Measurements from ENCODE around the gene MRPL39. TPM values are rescaled to one million over a fixed set of nuclear protein-coding genes. Genes with fewer than 3 reads are reported as not detected.

MRPL39 gene
- total and polyA plus RNA-seq, 2 of the 4 experiments (the other 2 are of a cell fraction) = 15.2 to 20.6 TPM

- Histone ChIP-seq H2AK9ac (replicated peaks; ENCODE audit: low read depth, low read length, poor library complexity) (no peak overlapping the region), H3K27me3 (ENCODE audit: control insufficient read depth, insufficient read depth, low read length) (no peaks in the 10 kb centered on the region), H2AK5ac (ENCODE audit: low read depth, low read length) (no peak overlapping the region), H4K8ac (ENCODE audit: low read depth in 2 of 2, low read length in 2 of 2) (no peak overlapping the region), H4K20me1 (ENCODE audit: insufficient read depth, low read length) (0 out of 2 replicates have a peak, but pooled peaks cover 3% of the 10 kb centered on the region), H3K27ac (ENCODE audit: insufficient read depth, low read length) (no peak overlapping the region), H3K9me3 (ENCODE audit: control insufficient read depth, insufficient read depth, low read length) (no peaks in the 10 kb centered on the region), H2AFZ (replicated peaks; ENCODE audit: low read length, poor library complexity) (no peak overlapping the region), H3K9me1 (ENCODE audit: insufficient read depth, low read length) (peaks cover 9% of the 10 kb centered on the region), H2BK5ac (ENCODE audit: low read depth, low read length, poor library complexity, severe bottlenecking) (no peak overlapping the region), H2BK20ac (ENCODE audit: low read depth, low read length) (no peak overlapping the region), H3K23ac (ENCODE audit: low read depth, low read length) (no peak overlapping the region), H2BK120ac (ENCODE audit: low read depth, low read length) (no peak overlapping the region), H3K56ac (ENCODE audit: extremely low read depth, insufficient read depth, low read length) (no peak overlapping the region), H3K4me3 (ENCODE audit: insufficient read depth, low read depth, low read length) (no peak overlapping the region), H3K4me1 (ENCODE audit: control insufficient read depth, insufficient read depth, low read length) (peaks cover 8% of the 10 kb centered on the region), H3K4me2 (ENCODE audit: low read depth, low read length) (no peak overlapping the region), H3K14ac (replicated peaks; ENCODE audit: low read depth, low read length) (no peak overlapping the region), H2BK15ac (ENCODE audit: low read depth, low read length) (no peak overlapping the region), H3K18ac (ENCODE audit: low read depth, low read length) (no peak overlapping the region), H4K5ac (ENCODE audit: low read depth, low read length) (no peak overlapping the region), H3K9ac (ENCODE audit: low read depth, low read length) (no peak overlapping the region), H3K79me1 (ENCODE audit: low read depth in 1 of 2, low read length in 2 of 2) (peaks cover 8 to 24% of the 10 kb centered on the region in 2 experiments), H3K4ac (ENCODE audit: low read depth, low read length) (no peak overlapping the region), H3K36me3 (ENCODE audit: control insufficient read depth, insufficient read depth, low read length) (no peaks in the 10 kb centered on the region), H4K91ac (ENCODE audit: insufficient read depth, low read depth, low read length) (0 out of 2 replicates have a peak overlapping the region, but pooled peaks have one; percentile 2)
- ATAC-seq (ENCODE audit: low read depth) (no peak), DNase-seq (no peak)
- CTCF ChIA-PET = interaction anchor here (0.5 to 0.7 kb wide), 2 partner anchors 11 to 1451 kb away, joined by 3 to 5 read pairs; no protein-coding TSS in a partner anchor
- in situ Hi-C loops (cut with MboI; ENCODE audit: low sequenced_read_pairs) (loop anchor here (10.0 kb wide), 1 partner anchor 135 kb away; no protein-coding TSS in a partner anchor), intact Hi-C loops (cut with micrococcal nuclease) (no loop called here), dilution Hi-C loops (cut with HindIII; ENCODE audit: low sequenced_read_pairs, unreplicated experiment) (no loop called here)
- TF ChIP-seq MAZ (IDR thresholded peaks at IDR 0.05; ENCODE audit: borderline replicate concordance, low read depth, low read length) (no peak), SMC3 (IDR thresholded peaks at IDR 0.05; ENCODE audit: low read depth, low read length) (no peak), BHLHE40 (IDR thresholded peaks at IDR 0.05; ENCODE audit: low read depth, low read length) (no peak), CHD1 (IDR thresholded peaks at IDR 0.05; ENCODE audit: low read depth, low read length) (no peak), USF2 (IDR thresholded peaks at IDR 0.05; ENCODE audit: low read depth, low read length) (no peak), POLR2A (IDR thresholded peaks at IDR 0.05; ENCODE audit: low read depth, low read length) (no peak), MAFK (IDR thresholded peaks at IDR 0.05; ENCODE audit: low read depth, low read length) (no peak), RFX5 (IDR thresholded peaks at IDR 0.05; ENCODE audit: low read depth, low read length) (no peak), RAD21 (IDR thresholded peaks at IDR 0.05; ENCODE audit: low read length) (no peak), RCOR1 (IDR thresholded peaks at IDR 0.05; ENCODE audit: insufficient replicate concordance, low read length) (no peak), CEBPB (IDR thresholded peaks at IDR 0.05; ENCODE audit: low read depth, low read length) (no peak), NFE2L2 (IDR thresholded peaks at IDR 0.05; ENCODE audit: low read depth, low read length) (no peak), MXI1 (IDR thresholded peaks at IDR 0.05; ENCODE audit: borderline replicate concordance, low read depth, low read length) (no peak)
- TF ChIP-seq, protein P1, sequence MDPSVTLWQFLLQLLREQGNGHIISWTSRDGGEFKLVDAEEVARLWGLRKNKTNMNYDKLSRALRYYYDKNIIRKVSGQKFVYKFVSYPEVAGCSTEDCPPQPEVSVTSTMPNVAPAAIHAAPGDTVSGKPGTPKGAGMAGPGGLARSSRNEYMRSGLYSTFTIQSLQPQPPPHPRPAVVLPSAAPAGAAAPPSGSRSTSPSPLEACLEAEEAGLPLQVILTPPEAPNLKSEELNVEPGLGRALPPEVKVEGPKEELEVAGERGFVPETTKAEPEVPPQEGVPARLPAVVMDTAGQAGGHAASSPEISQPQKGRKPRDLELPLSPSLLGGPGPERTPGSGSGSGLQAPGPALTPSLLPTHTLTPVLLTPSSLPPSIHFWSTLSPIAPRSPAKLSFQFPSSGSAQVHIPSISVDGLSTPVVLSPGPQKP (IDR thresholded peaks at IDR 0.05; ENCODE audit: borderline replicate concordance, low read depth, low read length) = no peak
- TF ChIP-seq, protein P2, sequence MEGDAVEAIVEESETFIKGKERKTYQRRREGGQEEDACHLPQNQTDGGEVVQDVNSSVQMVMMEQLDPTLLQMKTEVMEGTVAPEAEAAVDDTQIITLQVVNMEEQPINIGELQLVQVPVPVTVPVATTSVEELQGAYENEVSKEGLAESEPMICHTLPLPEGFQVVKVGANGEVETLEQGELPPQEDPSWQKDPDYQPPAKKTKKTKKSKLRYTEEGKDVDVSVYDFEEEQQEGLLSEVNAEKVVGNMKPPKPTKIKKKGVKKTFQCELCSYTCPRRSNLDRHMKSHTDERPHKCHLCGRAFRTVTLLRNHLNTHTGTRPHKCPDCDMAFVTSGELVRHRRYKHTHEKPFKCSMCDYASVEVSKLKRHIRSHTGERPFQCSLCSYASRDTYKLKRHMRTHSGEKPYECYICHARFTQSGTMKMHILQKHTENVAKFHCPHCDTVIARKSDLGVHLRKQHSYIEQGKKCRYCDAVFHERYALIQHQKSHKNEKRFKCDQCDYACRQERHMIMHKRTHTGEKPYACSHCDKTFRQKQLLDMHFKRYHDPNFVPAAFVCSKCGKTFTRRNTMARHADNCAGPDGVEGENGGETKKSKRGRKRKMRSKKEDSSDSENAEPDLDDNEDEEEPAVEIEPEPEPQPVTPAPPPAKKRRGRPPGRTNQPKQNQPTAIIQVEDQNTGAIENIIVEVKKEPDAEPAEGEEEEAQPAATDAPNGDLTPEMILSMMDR (conservative IDR thresholded peaks at IDR 0.05; ENCODE audit: low read depth, low read length) = no peak
- POLR2A ChIA-PET (ENCODE audit: unreplicated experiment) = interaction anchor here (0.6 kb wide), 1 partner anchor 13 kb away, joined by 5 read pairs; no protein-coding TSS in a partner anchor
- no CpG with 5 or more reads among the region's 1 CpG for WGBS, 2 experiments (ENCODE audit: extremely low coverage in 2 of 2, insufficient read length in 1 of 2)
- BruUV-seq (replicated peaks) = no TSS peak
Measured at GRCh38 chr21:25559746-25560145, 47.5 kb downstream of the MRPL39 start.
